GM13976 (cell line): ENCODE measurements around the gene TRAF2.
A peak's percentile ranks its signal among the peaks of the same experiment; 100 is the strongest.

Source experiments
- DNase-seq: peaks from one replicate; pipeline ENCODE4 v3.0.0; 2012; ENCODE audit warnings: low spot score
- in situ Hi-C: fragments of 300-500 bp; cut with MboI; formaldehyde crosslinking; loops from one replicate; pipeline ENCODE4 v1.12.0; 2022; ENCODE audit warnings: low sequenced_read_pairs, mixed read lengths, inconsistent platforms; ENCODE audit not compliant: unreplicated experiment
- TF ChIP-seq, protein P1 (sequence below): IDR thresholded peaks from 2 replicates; pipeline ENCODE4 v1.5.1; 2012; ENCODE audit warnings: borderline replicate concordance, mild to moderate bottlenecking; ENCODE audit not compliant: insufficient read depth; ENCODE audit errors: extremely low read depth, missing control alignments, control extremely low read depth

TRAF2 gene

DNA sequence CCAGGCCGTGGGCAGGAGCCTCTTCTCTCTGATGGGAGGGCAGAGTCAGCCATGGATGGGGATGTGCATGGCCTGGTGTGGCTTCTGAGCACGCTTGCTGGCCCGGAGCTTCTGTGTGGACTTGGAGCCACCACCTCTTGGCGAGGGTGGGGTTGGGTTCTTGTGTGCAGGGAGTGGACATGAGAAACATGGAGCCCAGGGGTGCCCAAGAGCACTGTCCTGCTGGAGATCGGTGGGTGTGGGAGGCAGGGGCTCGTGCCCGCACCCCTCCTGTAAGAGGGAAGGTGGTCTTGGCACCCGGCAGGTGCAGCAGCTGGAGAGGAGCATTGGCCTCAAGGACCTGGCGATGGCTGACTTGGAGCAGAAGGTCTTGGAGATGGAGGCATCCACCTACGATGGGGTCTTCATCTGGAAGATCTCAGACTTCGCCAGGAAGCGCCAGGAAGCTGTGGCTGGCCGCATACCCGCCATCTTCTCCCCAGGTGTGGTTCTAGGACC, 34.5 kb downstream of the TRAF2 start:
- DNase-seq, result no peak
- in situ Hi-C loops, result no loop called here
- TF ChIP-seq, protein P1, sequence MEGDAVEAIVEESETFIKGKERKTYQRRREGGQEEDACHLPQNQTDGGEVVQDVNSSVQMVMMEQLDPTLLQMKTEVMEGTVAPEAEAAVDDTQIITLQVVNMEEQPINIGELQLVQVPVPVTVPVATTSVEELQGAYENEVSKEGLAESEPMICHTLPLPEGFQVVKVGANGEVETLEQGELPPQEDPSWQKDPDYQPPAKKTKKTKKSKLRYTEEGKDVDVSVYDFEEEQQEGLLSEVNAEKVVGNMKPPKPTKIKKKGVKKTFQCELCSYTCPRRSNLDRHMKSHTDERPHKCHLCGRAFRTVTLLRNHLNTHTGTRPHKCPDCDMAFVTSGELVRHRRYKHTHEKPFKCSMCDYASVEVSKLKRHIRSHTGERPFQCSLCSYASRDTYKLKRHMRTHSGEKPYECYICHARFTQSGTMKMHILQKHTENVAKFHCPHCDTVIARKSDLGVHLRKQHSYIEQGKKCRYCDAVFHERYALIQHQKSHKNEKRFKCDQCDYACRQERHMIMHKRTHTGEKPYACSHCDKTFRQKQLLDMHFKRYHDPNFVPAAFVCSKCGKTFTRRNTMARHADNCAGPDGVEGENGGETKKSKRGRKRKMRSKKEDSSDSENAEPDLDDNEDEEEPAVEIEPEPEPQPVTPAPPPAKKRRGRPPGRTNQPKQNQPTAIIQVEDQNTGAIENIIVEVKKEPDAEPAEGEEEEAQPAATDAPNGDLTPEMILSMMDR, result no peak

- no peak for DNase-seq
- TF ChIP-seq, protein P1, result no peak
- in situ Hi-C loops, result no loop called here
These were observed 35.0 kb downstream of the TRAF2 start for GRCh38 chr9:136921307-136921706.

DNA sequence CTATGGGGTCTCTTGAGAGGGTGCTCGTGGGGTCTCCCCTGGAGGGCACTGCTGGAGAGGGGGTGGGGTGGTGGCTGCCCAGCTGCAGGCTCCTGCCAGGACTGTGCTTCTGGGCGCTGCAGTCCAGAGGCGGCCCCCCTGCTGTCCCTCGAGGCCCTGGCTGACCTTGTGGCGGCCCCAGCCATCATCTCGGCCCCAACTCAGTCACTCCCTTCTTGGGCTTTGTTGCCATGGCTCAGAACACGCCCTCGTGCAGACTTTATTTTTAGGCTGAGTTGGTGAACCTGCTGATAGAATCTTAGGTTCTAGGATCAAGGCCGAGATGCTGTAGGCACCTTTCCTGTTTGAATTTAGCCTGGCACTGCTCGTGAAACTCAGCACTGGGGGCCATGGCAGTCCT, 35.4 kb downstream of the TRAF2 start:
- TF ChIP-seq, protein P1, result no peak
- in situ Hi-C loops, result no loop called here
- no peak for DNase-seq

- DNase-seq, result no peak
- in situ Hi-C loops, result no loop called here
- TF ChIP-seq, protein P1, result no peak
These were observed 36.2 kb downstream of the TRAF2 start for GRCh38 chr9:136922540-136922939.

GRCh38 chr9:136923881-136924280, 37.6 kb downstream of the TRAF2 start:
- TF ChIP-seq, protein P1, result no peak
- DNase-seq, result no peak

GRCh38 chr9:136925414-136926153, 39.3 kb downstream of the TRAF2 start:
- no peak for DNase-seq
- in situ Hi-C loops, result no loop called here
- TF ChIP-seq, protein P1, result peak; percentile 9

More at GRCh38 chr9:136923881-136924280, 37.6 kb downstream of the TRAF2 start:
- in situ Hi-C loops, result no loop called here

GRCh38 chr9:136926154-136926704, 39.9 kb downstream of the TRAF2 start:
- no peak for DNase-seq
- in situ Hi-C loops, result no loop called here
- TF ChIP-seq, protein P1, result no peak
